OCI-LY1 (cell line): ENCODE measurements around the gene FAM20C.

Experiments used
- CTCF ChIP-seq: fragments of 200-600 bp; sonication (generic), shearing (Covaris generic); IDR thresholded peaks from 2 replicates; pipeline ENCODE4 v1.5.1; 2017; ENCODE audit warnings: mild to moderate bottlenecking, antibody characterized with exemption, low read length, moderate library complexity, mixed read lengths
- EZH2 ChIP-seq: fragments of 200-600 bp; sonication (generic), shearing (Covaris generic); IDR thresholded peaks from 2 replicates; pipeline ENCODE4 v1.8.0; 2017; ENCODE audit warnings: borderline replicate concordance, mixed run types, mild to moderate bottlenecking, antibody characterized with exemption, low read length, moderate library complexity, mixed read lengths

- TF ChIP-seq CTCF (no peak), EZH2 (no peak)
Observed at GRCh38 chr7:218896-219580, 26.7 kb downstream of the FAM20C start.
